GM12874 (cell line): ENCODE results near the gene BCOR.

Source experiments
- TF ChIP-seq, protein P1 (sequence below): IDR thresholded peaks from 2 replicates; pipeline ENCODE4 v1.5.1; 2011; ENCODE audit warnings: low read depth, mild to moderate bottlenecking, control low read depth, low read length, moderate library complexity; ENCODE audit not compliant: insufficient read depth

BCOR gene

DNA sequence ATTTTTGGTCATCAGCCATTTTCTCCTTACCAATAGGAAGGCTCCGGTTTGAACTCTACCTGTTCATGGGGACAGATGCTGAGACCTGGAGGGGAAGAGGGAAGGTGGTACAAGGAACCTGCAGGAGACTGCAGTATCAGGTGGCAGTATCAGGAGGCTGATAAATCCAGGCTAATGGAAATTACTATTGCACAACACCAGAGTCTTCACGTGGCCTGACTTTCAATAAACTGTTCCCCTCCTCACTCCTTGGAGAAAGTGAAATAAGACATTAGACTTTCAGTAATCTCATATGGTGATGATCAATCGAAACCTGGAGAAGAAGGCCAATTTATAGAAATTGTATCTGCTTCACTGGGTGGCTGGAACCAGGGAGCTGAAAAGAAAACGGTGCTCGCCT is 46.2 kb upstream of the BCOR start:
- TF ChIP-seq, protein P1, sequence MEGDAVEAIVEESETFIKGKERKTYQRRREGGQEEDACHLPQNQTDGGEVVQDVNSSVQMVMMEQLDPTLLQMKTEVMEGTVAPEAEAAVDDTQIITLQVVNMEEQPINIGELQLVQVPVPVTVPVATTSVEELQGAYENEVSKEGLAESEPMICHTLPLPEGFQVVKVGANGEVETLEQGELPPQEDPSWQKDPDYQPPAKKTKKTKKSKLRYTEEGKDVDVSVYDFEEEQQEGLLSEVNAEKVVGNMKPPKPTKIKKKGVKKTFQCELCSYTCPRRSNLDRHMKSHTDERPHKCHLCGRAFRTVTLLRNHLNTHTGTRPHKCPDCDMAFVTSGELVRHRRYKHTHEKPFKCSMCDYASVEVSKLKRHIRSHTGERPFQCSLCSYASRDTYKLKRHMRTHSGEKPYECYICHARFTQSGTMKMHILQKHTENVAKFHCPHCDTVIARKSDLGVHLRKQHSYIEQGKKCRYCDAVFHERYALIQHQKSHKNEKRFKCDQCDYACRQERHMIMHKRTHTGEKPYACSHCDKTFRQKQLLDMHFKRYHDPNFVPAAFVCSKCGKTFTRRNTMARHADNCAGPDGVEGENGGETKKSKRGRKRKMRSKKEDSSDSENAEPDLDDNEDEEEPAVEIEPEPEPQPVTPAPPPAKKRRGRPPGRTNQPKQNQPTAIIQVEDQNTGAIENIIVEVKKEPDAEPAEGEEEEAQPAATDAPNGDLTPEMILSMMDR = no peak

DNA sequence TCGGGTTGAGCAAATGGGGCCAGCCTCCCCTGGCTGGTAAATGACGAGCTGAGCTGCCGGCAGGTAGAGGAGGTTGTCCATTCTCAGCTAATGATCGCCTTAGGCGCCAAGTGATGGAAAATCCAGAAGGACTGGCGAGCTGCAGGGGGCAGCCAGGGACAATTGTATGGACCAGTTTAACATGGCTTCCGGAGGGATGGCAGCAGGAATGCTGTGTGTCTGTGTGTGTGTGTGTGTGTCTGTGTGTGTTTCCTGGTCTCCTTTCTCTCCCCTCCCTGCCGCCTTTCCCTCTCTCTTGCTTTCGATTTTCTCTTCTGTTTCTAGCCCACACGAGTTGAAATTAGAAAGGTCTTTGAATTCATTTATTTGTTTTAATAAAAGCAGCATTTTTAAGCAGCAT is 45.2 kb upstream of the BCOR start:
- TF ChIP-seq, protein P1 = no peak

DNA sequence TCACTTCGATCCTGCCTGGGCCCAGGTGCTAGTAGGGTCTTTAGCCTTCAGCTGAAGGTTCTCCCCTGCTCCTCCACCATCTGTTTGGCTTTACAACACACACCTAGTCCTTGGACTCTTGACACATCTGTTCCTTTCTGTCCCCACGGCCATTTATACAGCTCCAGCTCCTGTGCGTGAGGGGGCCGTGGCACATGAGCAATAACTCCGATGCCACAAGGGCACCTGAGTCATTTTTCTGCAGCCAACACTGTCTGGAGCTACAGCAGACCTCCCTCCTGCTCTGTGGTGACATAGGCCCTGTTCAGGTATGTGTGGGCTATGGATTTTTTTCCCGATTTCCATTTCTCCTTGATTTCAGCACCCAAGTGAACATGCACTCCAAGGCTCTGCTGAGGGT is 44.7 kb upstream of the BCOR start:
- TF ChIP-seq, protein P1 = no peak

DNA sequence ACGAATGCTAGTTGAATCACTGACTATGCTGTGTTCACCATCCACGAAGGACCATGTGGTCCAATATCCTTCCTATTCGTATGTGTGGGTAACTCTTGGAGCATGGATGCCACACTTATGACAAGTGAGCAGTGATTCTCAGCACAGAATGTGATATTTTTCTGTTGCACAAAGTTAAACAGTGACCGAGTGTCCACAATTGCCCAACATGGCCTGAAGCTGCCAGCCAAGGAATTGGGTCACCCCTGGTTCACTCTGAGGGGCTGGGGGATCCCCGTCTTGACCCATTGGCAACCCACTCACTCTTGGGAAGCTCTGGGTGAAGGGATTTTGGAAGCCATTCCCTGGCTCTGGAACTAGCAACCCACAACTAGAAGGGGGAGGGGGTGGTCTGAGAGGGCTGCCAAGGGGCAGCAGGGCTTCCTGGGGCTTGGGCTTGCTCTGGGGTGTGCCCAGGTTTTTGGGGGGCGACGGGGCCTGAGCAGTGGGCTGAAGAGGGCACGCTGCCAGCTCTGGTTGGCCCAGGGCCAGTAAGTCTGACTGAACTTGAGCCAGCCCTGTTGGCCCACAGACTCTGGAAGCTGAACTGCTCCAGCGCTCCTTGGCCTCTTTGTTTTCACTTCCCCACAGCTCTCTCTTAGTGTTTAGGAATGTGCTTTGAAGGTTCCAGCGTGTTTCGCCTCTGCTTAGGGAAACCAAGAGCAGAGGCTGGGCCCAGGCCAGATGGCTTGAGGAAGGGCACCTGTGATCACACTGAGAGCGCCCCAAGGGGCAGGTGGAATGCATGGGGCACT is 43.1 kb upstream of the BCOR start:
- TF ChIP-seq, protein P1 = no peak

DNA sequence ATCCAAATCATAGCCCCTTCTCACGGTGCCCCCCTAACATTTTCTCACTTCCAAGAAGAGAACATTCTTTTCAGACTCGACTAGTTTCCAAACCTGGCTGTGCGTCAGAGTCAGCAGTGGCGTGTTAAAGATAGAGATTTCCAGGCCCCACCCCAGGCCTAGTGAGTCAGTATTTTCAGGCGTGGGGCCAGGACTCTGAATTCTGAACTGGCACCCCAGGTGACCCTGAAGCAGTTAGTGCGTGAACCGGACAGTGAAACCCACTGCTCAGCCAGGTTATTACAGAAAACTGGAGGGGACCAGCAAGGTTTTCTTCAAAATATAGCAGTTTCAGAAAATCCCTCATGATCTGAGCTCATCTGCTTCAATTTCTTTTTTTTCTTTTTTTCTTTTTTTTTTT is 35.0 kb upstream of the BCOR start:
- TF ChIP-seq, protein P1 = no peak

DNA sequence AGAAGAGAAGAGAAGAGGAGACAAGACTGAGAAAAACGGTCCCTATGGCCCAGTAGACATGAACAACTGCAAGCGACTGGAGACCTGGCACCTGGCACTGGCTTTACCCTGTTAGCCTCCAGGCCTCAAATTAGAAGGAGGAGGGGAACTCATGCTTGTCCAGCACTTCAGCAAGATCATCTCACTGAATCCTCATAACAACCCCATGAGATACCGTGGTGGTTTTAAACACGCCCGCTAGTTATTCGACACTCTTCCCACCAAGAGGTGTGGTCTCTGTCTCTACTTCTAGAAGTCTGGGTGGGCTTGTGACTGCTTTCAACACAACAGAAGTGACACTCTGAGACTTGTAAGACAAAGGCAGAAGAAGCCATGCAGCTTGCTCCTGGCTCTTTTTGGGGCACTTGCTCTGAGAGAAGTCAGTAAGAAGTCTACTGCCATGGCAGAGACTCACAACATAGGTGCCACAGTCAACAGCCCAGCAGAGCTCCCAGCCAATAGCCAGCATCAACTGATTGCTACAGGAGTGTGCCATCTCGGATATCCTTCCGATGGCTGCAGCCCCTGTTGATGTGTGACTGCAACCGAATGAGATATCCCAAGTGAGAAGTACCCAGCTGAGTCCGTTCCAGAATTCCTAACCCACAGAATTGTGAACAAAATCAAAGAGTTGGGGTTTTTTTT is 34.0 kb upstream of the BCOR start:
- TF ChIP-seq, protein P1 = no peak

DNA sequence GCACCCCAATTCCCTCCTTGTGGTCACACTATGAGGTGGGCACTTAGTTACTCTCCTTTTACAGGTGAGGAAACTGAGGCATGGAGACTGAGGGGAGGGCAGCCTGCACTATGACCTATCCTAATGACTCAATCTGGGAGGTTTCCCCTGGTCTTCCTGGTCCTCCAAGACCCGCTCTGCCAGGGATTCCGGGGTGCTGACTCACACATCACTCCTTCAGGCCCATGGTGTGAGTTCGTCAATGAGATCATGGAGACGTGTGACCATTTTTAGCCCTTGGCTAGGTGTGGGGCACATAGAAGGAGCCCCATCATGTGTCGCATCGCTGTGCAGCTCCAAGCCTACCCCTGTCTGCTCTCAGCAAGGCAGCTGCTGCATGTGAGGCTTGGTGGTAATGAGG is 32.4 kb upstream of the BCOR start:
- TF ChIP-seq, protein P1 = no peak
